Stimulated activated naive CD4-positive, alpha-beta T cell treated with Interleukin-2 at 50 U/mL for 16 hours (primary cell): Measurements from ENCODE around the gene NEK4.

Experiments used
- DNase-seq: peaks from one replicate; lab custom pipeline; 2025; lab: John Stamatoyannopoulos, UW

NEK4 gene

GRCh38 chr3:52663098-52663497, 107.6 kb downstream of the NEK4 start:
- DNase-seq, result no peak

GRCh38 chr3:52660046-52660445, 110.7 kb downstream of the NEK4 start:
- DNase-seq, result no peak
